Liver (tissue), 9 donors: ENCODE data around the gene IL3. TPM values are rescaled to one million over a fixed set of nuclear protein-coding genes. Genes with fewer than 3 reads are reported as not detected.

Experiments used
- DNase-seq: peaks from one replicate; pipeline ENCODE4 v3.0.0-alpha.2; 2017; ENCODE audit warnings: low spot score
- H3K27ac ChIP-seq, 2 donors: one replicate each; pipeline ENCODE4 v1.7.0; 2013; ENCODE audit warnings: inconsistent platforms in 2 of 2, low read length in 2 of 2, control low read depth in 1 of 2, low read depth in 1 of 2, mild to moderate bottlenecking in 1 of 2
- H3K27me3 ChIP-seq, 4 donors: one replicate each; pipeline versions ENCODE4 v1.6.1 to v1.7.0; 2013; ENCODE audit warnings: low read length in 3 of 4, inconsistent platforms in 1 of 4, mild to moderate bottlenecking in 1 of 4, moderate library complexity in 1 of 4; ENCODE audit not compliant: control insufficient read depth in 4 of 4, insufficient read depth in 4 of 4
- H3K36me3 ChIP-seq, 4 donors: one replicate each; pipeline versions ENCODE4 v1.6.1 to v1.7.0; 2013; ENCODE audit warnings: low read length in 3 of 4, mild to moderate bottlenecking in 3 of 4, low read depth in 1 of 4, moderate library complexity in 1 of 4; ENCODE audit not compliant: control insufficient read depth in 4 of 4, insufficient read depth in 3 of 4
- H3K4me1 ChIP-seq, 4 donors: one replicate each; pipeline versions ENCODE4 v1.6.1 to v1.7.0; 2013; ENCODE audit warnings: low read length in 3 of 4, mild to moderate bottlenecking in 3 of 4, moderate library complexity in 1 of 4; ENCODE audit not compliant: control insufficient read depth in 4 of 4, insufficient read depth in 4 of 4
- H3K4me3 ChIP-seq, 3 donors: one replicate each; pipeline versions ENCODE4 v1.6.1 to v1.7.0; 2013; ENCODE audit warnings: low read length in 3 of 3, control low read depth in 1 of 3, low read depth in 1 of 3, mild to moderate bottlenecking in 1 of 3
- H3K9ac ChIP-seq, 2 donors: one replicate each; pipeline ENCODE4 v1.7.0; 2013; ENCODE audit warnings: low read length in 2 of 2, mild to moderate bottlenecking in 2 of 2, moderate library complexity in 2 of 2, control low read depth in 1 of 2, low read depth in 1 of 2
- H3K9me3 ChIP-seq, 4 donors: one replicate each; pipeline versions ENCODE4 v1.6.1 to v1.7.0; 2013; ENCODE audit warnings: low read length in 3 of 4; ENCODE audit not compliant: control insufficient read depth in 4 of 4
- CTCF ChIP-seq: fragments of 150-350 bp; IDR thresholded peaks from 2 replicates; pipeline ENCODE4 v1.5.1; 2017; ENCODE audit warnings: improper control_type of control experiment, low read depth, low read length; ENCODE audit not compliant: missing input control
- EGR1 ChIP-seq, 2 donors: IDR thresholded peaks; 2 replicates each; pipeline ENCODE4 v1.6.1; 2016 to 2018; ENCODE audit warnings: antibody characterized with exemption in 2 of 2, low read depth in 2 of 2
- FOXA1 ChIP-seq: IDR thresholded peaks from 2 replicates; pipeline ENCODE4 v1.6.1; 2016; ENCODE audit warnings: antibody characterized with exemption
- FOXA2 ChIP-seq: IDR thresholded peaks from 2 replicates; pipeline ENCODE4 v1.6.1; 2016; ENCODE audit warnings: antibody characterized with exemption
- GABPA ChIP-seq, 2 donors: IDR thresholded peaks in 1 of 2; conservative IDR thresholded peaks in 1 of 2; 2 replicates each; pipeline ENCODE4 v1.6.1; 2016; ENCODE audit warnings: antibody characterized with exemption in 2 of 2, mild to moderate bottlenecking in 1 of 2, moderate library complexity in 1 of 2
- HNF4A ChIP-seq, 2 donors: conservative IDR thresholded peaks; 2 replicates each; pipeline ENCODE4 v1.6.1; 2016; ENCODE audit warnings: antibody characterized with exemption in 2 of 2, mild to moderate bottlenecking in 2 of 2
- HNF4G ChIP-seq: IDR thresholded peaks from 2 replicates; pipeline ENCODE4 v1.6.1; 2016; ENCODE audit warnings: antibody characterized with exemption
- JUND ChIP-seq, 2 donors: IDR thresholded peaks; 2 replicates each; pipeline ENCODE4 v1.6.1; 2016; ENCODE audit warnings: antibody characterized with exemption in 2 of 2
- NR2F2 ChIP-seq: IDR thresholded peaks from 2 replicates; pipeline ENCODE4 v1.6.1; 2016; ENCODE audit warnings: antibody characterized with exemption
- REST ChIP-seq: IDR thresholded peaks from 2 replicates; pipeline ENCODE4 v1.6.1; 2016; ENCODE audit warnings: antibody characterized with exemption, mild to moderate bottlenecking
- SP1 ChIP-seq: IDR thresholded peaks from 2 replicates; pipeline ENCODE4 v1.6.1; 2018; ENCODE audit warnings: antibody characterized with exemption, mild to moderate bottlenecking
- TAF1 ChIP-seq: conservative IDR thresholded peaks from 2 replicates; pipeline ENCODE4 v1.6.1; 2016; ENCODE audit warnings: antibody characterized with exemption, mild to moderate bottlenecking
- YY1 ChIP-seq: IDR thresholded peaks from 2 replicates; pipeline ENCODE4 v1.6.1; 2016; ENCODE audit warnings: antibody characterized with exemption, mild to moderate bottlenecking
- WGBS: extraction: QIAGEN DNeasy Blood & Tissue Kit; methylation state at CpG from one replicate; pipeline ENCODE4 v1.1.7; 2013; 5-methylcytosine and 5-hydroxymethylcytosine counted together
- polyA plus RNA-seq, 2 donors: library from polyadenylated mRNA; stranded (reverse) in 1 of 2; unstranded in 1 of 2; fragments of 200-250 nt in 1 of 2; fragments of >200 nt in 1 of 2; fragmentation: Nextera tagmentation in 1 of 2; extraction: Ambion mirVana in 1 of 2; gene quantifications; one replicate each; pipeline versions ENCODE4 v1.2.1 to v1.2.3, GENCODE V29; 2013 to 2015
- total RNA-seq, 2 donors: library from RNA; depleted of rRNA; stranded (reverse); fragments of >200 nt; gene quantifications; one replicate each; pipeline ENCODE4 v1.2.3, GENCODE V29; 2014
- TF ChIP-seq, protein P1 (sequence below): IDR thresholded peaks from 2 replicates; pipeline ENCODE4 v1.6.1; 2016; ENCODE audit warnings: antibody characterized with exemption
- TF ChIP-seq, protein P2 (sequence below): IDR thresholded peaks from 2 replicates; pipeline ENCODE4 v1.6.1; 2016; ENCODE audit warnings: antibody characterized with exemption
- donor health status: healthy.
- donor health status: healthy.
- donor health status: healthy.
- donor health status: healthy.
- donor health status: healthy.

IL3 gene
- total and polyA plus RNA-seq, 4 donors: not detected

- Histone ChIP-seq H3K4me3 (no peak overlapping the region), H3K4me1 (no peaks in the 10 kb centered on the region), H3K9me3 (no peaks in the 10 kb centered on the region), H3K27me3 (no peaks in the 10 kb centered on the region), H3K9ac (no peak overlapping the region), H3K36me3 (no peaks in the 10 kb centered on the region), H3K27ac (no peak overlapping the region)
- no peak for DNase-seq
- TF ChIP-seq, protein P1, sequence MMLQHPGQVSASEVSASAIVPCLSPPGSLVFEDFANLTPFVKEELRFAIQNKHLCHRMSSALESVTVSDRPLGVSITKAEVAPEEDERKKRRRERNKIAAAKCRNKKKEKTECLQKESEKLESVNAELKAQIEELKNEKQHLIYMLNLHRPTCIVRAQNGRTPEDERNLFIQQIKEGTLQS: no peak
- TF ChIP-seq, protein P2, sequence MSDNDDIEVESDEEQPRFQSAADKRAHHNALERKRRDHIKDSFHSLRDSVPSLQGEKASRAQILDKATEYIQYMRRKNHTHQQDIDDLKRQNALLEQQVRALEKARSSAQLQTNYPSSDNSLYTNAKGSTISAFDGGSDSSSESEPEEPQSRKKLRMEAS: no peak
- WGBS: 84% methylated on average over 3 of the region's 3 CpGs
Observed at GRCh38 chr5:132096904-132097303, 36.4 kb downstream of the IL3 start.

- no peaks in the 10 kb centered on the region for H3K4me1 ChIP-seq
- H3K27ac ChIP-seq: no peak overlapping the region
- no peaks in the 10 kb centered on the region for H3K36me3 ChIP-seq
- no peak overlapping the region for H3K4me3 ChIP-seq
- no peak for DNase-seq
- WGBS: 85% methylated on average over 5 of the region's 5 CpGs
- H3K27me3 ChIP-seq: no peaks in the 10 kb centered on the region
- no peaks in the 10 kb centered on the region for H3K9me3 ChIP-seq
- TF ChIP-seq YY1 (no peak), NR2F2 (no peak), TAF1 (no peak), HNF4A (conservative IDR thresholded peaks at IDR 0.05) (no peak), GABPA (IDR thresholded peaks at IDR 0.05 in 1 of 2, conservative IDR thresholded peaks at IDR 0.05 in 1 of 2) (no peak), REST (no peak), SP1 (no peak), CTCF (no peak)
- no peak overlapping the region for H3K9ac ChIP-seq
Observed at GRCh38 chr5:132098151-132098594, 37.7 kb downstream of the IL3 start.

DNA sequence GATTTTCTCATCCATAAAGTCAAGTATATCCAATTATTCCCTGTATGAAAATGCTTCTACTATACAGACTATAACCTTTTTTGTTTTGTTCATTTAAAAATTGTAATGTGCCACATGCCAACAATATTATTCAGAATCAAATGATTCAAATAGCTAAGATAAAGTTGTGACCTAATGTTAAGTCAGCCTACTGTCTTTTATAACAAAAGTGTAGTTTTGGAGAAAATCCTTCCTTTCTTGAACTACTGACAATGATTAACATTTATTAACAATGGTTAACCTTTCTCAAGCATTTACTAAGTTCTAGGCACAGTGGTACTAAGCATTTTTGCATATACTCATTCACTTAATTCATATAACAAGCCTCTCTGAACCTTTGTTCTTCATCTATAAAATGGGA, 38.2 kb downstream of the IL3 start:
- no peak for DNase-seq
- no peaks in the 10 kb centered on the region for H3K9me3 ChIP-seq
- no peaks in the 10 kb centered on the region for H3K27me3 ChIP-seq
- no peak overlapping the region for H3K4me3 ChIP-seq
- H3K36me3 ChIP-seq: no peaks in the 10 kb centered on the region
- no peak overlapping the region for H3K27ac ChIP-seq
- peaks cover 0 to 3% (median 0%) of the 10 kb centered on the region in 4 donors for H3K4me1 ChIP-seq
- H3K9ac ChIP-seq: no peak overlapping the region
- TF ChIP-seq JUND (IDR thresholded peaks at IDR 0.05) (no peak), HNF4A (conservative IDR thresholded peaks at IDR 0.05) (no peak), GABPA (IDR thresholded peaks at IDR 0.05 in 1 of 2, conservative IDR thresholded peaks at IDR 0.05 in 1 of 2) (no peak), HNF4G (no peak), FOXA2 (no peak), YY1 (no peak), NR2F2 (no peak), EGR1 (IDR thresholded peaks at IDR 0.05; ENCODE audit: low read depth in 2 of 2) (no peak), SP1 (no peak), REST (no peak), CTCF (no peak), TAF1 (no peak), FOXA1 (no peak)
- TF ChIP-seq, protein P1: no peak
